NCI-H69 (cell line): ENCODE results near the gene UNC80.
"Not testable (repeated sequence)": the region's sequence is repeated elsewhere in the genome, so short reads cannot be mapped to it uniquely, and the experiment has no call there.

Experiments
- DNase-seq: peaks from one replicate; lab custom pipeline; 2025; lab: John Stamatoyannopoulos, UW

The UNC80 gene

GRCh38 chr2:209771474-209772289 lies at the start of gene UNC80:
TSS of gene UNC80 (plus strand) at chr2:209771832. CDS start at chr2:209772073, 241 bp downstream.
- peak; percentile 80 for DNase-seq

GRCh38 chr2:209726311-209726710 lies 45.3 kb upstream of the UNC80 start:
- DNase-seq, result no peak

GRCh38 chr2:209727077-209727476 lies 44.6 kb upstream of the UNC80 start:
- no peak for DNase-seq

- no peak for DNase-seq
These were observed 36.8 kb upstream of the UNC80 start for GRCh38 chr2:209734805-209735204.

- DNase-seq, result no peak
These were observed 29.7 kb upstream of the UNC80 start for GRCh38 chr2:209741953-209742352.

- DNase-seq, result no peak
These were observed 18.6 kb upstream of the UNC80 start for GRCh38 chr2:209753020-209753419.

- DNase-seq, result no peak
These were observed 14.5 kb upstream of the UNC80 start for GRCh38 chr2:209757163-209757562.

GRCh38 chr2:209761566-209761965 lies 10.1 kb upstream of the UNC80 start:
- no peak for DNase-seq

- no peak for DNase-seq
These were observed 9.1 kb upstream of the UNC80 start for GRCh38 chr2:209762563-209762962.

GRCh38 chr2:209763106-209763505 lies 8.5 kb upstream of the UNC80 start:
- no peak for DNase-seq

GRCh38 chr2:209766613-209767012 lies 5.0 kb upstream of the UNC80 start:
- DNase-seq, result no peak

GRCh38 chr2:209767316-209767715 lies 4.3 kb upstream of the UNC80 start:
- DNase-seq, result no peak

GRCh38 chr2:209768557-209768956 lies 3.1 kb upstream of the UNC80 start:
- DNase-seq, result no peak

- DNase-seq, result peak; percentile 75
These were observed 656 bp downstream of the UNC80 start for GRCh38 chr2:209772290-209772685.

- peak; percentile 81 for DNase-seq
These were observed 1.7 kb downstream of the UNC80 start for GRCh38 chr2:209773377-209773776.

- no peak for DNase-seq
These were observed 15.8 kb downstream of the UNC80 start for GRCh38 chr2:209787416-209787815.

- no peak for DNase-seq
These were observed 17.3 kb downstream of the UNC80 start for GRCh38 chr2:209788925-209789324.

GRCh38 chr2:209790066-209790728 lies 18.6 kb downstream of the UNC80 start:
- DNase-seq, result peak; percentile 25

GRCh38 chr2:209791151-209791550 lies 19.5 kb downstream of the UNC80 start:
- no peak for DNase-seq

- not testable (repeated sequence) for DNase-seq
These were observed 23.8 kb downstream of the UNC80 start for GRCh38 chr2:209795425-209795824.

- no peak for DNase-seq
These were observed 33.7 kb downstream of the UNC80 start for GRCh38 chr2:209805351-209805750.

GRCh38 chr2:209806318-209806717 lies 34.7 kb downstream of the UNC80 start:
- peak; percentile 16 for DNase-seq

GRCh38 chr2:209808521-209808920 lies 36.9 kb downstream of the UNC80 start:
- no peak for DNase-seq
